ENCODE measurements around the gene CBARP. TPM values are rescaled to one million over a fixed set of nuclear protein-coding genes. Genes with fewer than 3 reads are reported as not detected.

Gene CBARP
- total and polyA plus RNA-seq, 9 of the 15 experiments (the other 6 are each of a cell fraction or from before 2014, with no cell fraction given): 0.03 to 8.9 (median 1.2) TPM; not detected in 1

DNA sequence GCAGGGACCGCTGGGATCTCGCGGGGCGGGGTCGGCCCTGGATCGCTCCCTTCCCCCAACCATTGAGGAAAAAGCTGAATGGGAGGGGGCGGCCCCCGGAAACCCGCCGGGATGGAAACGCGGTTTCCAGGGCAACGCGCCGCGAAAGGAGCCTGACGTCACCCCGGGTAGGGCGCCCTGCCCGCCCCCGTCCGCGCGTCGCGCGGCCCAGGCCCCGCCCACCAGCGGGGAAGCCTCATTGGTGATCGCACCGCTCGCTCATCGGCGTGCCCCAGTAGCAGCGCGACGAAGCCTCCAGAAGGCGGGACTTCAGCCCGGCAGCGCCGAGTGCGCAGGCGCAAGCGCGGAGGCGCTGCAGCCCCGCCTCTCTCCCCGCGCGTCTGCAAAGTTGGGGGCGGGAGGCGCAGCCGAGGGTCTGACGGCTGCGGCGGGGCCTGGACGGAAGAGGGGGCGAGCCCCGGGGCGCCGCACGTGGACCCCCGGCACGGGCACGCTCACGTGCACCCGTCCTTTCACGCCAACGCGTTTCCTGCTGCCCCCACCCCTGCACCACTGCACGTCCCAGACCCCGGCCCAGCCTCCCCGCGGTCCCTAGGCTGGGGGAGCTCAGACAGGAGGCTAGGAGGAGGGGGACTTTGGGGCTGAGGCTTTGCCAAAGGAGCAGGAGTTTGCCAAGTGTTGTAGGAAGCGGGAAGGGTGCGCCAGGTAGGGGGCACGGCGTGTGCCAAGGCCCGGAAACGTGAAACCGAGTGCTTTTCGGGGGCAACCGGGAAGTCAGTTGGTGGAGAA is 23.1 kb upstream of the CBARP start (continued):
- TF ChIP-seq, protein P1, sequence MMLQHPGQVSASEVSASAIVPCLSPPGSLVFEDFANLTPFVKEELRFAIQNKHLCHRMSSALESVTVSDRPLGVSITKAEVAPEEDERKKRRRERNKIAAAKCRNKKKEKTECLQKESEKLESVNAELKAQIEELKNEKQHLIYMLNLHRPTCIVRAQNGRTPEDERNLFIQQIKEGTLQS (IDR thresholded peaks at IDR 0.05): peak; percentile 91
- TF ChIP-seq, protein P1 (CRISPR knock-in tag; conservative IDR thresholded peaks at IDR 0.05): no peak
- TF ChIP-seq, protein P2, sequence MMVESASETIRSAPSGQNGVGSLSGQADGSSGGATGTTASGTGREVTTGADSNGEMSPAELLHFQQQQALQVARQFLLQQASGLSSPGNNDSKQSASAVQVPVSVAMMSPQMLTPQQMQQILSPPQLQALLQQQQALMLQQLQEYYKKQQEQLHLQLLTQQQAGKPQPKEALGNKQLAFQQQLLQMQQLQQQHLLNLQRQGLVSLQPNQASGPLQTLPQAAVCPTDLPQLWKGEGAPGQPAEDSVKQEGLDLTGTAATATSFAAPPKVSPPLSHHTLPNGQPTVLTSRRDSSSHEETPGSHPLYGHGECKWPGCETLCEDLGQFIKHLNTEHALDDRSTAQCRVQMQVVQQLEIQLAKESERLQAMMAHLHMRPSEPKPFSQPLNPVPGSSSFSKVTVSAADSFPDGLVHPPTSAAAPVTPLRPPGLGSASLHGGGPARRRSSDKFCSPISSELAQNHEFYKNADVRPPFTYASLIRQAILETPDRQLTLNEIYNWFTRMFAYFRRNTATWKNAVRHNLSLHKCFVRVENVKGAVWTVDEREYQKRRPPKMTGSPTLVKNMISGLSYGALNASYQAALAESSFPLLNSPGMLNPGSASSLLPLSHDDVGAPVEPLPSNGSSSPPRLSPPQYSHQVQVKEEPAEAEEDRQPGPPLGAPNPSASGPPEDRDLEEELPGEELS (CRISPR knock-in tag; IDR thresholded peaks at IDR 0.05; ENCODE audit: borderline replicate concordance): 0 out of 2 replicates have a peak, but pooled peaks have one; percentile 75
- TF ChIP-seq, protein P3, sequence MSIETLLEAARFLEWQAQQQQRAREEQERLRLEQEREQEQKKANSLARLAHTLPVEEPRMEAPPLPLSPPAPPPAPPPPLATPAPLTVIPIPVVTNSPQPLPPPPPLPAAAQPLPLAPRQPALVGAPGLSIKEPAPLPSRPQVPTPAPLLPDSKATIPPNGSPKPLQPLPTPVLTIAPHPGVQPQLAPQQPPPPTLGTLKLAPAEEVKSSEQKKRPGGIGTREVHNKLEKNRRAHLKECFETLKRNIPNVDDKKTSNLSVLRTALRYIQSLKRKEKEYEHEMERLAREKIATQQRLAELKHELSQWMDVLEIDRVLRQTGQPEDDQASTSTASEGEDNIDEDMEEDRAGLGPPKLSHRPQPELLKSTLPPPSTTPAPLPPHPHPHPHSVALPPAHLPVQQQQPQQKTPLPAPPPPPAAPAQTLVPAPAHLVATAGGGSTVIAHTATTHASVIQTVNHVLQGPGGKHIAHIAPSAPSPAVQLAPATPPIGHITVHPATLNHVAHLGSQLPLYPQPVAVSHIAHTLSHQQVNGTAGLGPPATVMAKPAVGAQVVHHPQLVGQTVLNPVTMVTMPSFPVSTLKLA (conservative IDR thresholded peaks at IDR 0.05): peak; percentile 30 to 69; a peak in 3 of 4 replicates
- TF ChIP-seq MAX (CRISPR knock-in tag; IDR thresholded peaks at IDR 0.05) (peak; percentile 63; the same call in 1 of the 2 replicates), RBM25 (IDR thresholded peaks at IDR 0.05; ENCODE audit: low read depth, low read length, severe bottlenecking) (peak; percentile 100), CREB1 (IDR thresholded peaks at IDR 0.05) (peak; percentile 79), CREB1 (CRISPR knock-in tag; IDR thresholded peaks at IDR 0.05) (peak; percentile 82), MEIS2 (IDR thresholded peaks at IDR 0.05; ENCODE audit: partially characterized antibody) (peak; percentile 72), CHD2 (IDR thresholded peaks at IDR 0.05; ENCODE audit: low read depth, low read length) (peak; percentile 80), JUN (IDR thresholded peaks at IDR 0.05; ENCODE audit: borderline replicate concordance, low read depth, low read length) (peak; percentile 82), JUN (CRISPR knock-in tag; IDR thresholded peaks at IDR 0.05; ENCODE audit: borderline replicate concordance) (no peak), KAT7 (CRISPR knock-in tag; IDR thresholded peaks at IDR 0.05; ENCODE audit: borderline replicate concordance) (0 out of 2 replicates have a peak, but pooled peaks have one; percentile 35), JUND (IDR thresholded peaks at IDR 0.05; ENCODE audit: borderline replicate concordance, low read depth, low read length) (peak; percentile 91), JUND (tag; IDR thresholded peaks at IDR 0.05; ENCODE audit: borderline replicate concordance, low read depth, low read length) (peak; percentile 79; the same call in 1 of the 3 replicates), FOSL1 (tag; conservative IDR thresholded peaks at IDR 0.05) (peak; percentile 55), NELFE (IDR thresholded peaks at IDR 0.05; ENCODE audit: insufficient read depth, insufficient read length) (no peak)
- TF ChIP-seq, protein P4, sequence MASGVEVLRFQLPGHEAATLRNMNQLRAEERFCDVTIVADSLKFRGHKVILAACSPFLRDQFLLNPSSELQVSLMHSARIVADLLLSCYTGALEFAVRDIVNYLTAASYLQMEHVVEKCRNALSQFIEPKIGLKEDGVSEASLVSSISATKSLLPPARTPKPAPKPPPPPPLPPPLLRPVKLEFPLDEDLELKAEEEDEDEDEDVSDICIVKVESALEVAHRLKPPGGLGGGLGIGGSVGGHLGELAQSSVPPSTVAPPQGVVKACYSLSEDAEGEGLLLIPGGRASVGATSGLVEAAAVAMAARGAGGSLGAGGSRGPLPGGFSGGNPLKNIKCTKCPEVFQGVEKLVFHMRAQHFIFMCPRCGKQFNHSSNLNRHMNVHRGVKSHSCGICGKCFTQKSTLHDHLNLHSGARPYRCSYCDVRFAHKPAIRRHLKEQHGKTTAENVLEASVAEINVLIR (CRISPR knock-in tag; IDR thresholded peaks at IDR 0.05): peak; percentile 66
- TF ChIP-seq, protein P5, sequence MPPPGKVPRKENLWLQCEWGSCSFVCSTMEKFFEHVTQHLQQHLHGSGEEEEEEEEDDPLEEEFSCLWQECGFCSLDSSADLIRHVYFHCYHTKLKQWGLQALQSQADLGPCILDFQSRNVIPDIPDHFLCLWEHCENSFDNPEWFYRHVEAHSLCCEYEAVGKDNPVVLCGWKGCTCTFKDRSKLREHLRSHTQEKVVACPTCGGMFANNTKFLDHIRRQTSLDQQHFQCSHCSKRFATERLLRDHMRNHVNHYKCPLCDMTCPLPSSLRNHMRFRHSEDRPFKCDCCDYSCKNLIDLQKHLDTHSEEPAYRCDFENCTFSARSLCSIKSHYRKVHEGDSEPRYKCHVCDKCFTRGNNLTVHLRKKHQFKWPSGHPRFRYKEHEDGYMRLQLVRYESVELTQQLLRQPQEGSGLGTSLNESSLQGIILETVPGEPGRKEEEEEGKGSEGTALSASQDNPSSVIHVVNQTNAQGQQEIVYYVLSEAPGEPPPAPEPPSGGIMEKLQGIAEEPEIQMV (tag; conservative IDR thresholded peaks at IDR 0.05; ENCODE audit: low read depth): no peak

Measured in K562 (cell line).